GM21737 (cell line): ENCODE measurements around the gene INSRR.

Source experiments
- ATAC-seq: cut with Tn5 transposase; IDR thresholded peaks from one replicate; pipeline ENCODE4 v1.9.1; 2021; ENCODE audit warnings: mild to moderate bottlenecking, moderate library complexity; ENCODE audit not compliant: unreplicated experiment

Gene INSRR

DNA sequence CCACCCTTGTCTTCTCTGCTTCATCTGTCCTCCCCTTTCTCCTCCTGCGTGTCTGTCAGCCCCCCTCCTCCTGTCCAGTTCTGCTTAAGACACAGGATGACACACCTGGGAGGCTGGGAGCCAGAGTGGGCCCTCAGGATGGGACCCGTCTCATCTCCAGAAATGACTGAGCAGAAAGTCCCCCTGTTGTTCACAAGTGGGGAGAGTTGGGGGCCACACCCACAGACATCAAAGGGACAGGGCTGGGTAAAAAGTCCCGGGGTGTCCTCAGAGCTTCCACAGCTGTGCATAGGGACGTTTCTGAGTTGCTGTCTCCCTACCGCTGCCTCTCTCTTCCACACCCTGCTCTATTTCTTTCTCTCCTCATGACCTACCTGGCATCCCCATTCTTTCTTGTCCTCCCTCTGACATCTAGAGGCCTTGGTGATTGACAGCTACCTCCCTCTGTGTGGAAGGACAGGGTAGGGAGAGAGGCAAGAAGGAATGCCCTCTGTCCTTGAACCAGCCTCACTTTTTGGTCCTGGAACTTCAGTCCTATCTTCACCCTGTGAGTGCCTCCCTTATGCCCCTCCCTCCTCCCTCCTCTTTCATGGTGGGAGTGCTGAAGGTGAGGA lies 22.8 kb downstream of the INSRR start:
- ATAC-seq: no peak

DNA sequence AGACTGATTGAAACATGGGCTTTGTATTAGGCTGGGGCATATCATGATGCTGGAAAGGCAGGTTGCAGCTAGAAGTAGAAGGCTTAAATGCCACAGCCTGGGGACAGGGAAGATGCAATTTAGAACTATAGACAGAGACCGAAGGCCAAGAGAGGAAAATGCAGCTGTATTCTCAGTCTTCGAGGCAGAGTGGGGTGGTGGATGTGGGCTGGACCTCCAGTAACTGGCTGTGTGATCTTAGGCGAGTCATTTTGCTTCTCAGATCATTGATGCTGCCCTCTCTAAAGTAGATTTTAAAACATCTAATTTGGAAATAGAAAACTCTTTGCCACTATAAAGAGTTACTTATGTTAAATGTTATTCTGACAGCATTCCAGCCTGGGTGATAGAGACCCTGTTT lies 24.6 kb downstream of the INSRR start:
- ATAC-seq: no peak

DNA sequence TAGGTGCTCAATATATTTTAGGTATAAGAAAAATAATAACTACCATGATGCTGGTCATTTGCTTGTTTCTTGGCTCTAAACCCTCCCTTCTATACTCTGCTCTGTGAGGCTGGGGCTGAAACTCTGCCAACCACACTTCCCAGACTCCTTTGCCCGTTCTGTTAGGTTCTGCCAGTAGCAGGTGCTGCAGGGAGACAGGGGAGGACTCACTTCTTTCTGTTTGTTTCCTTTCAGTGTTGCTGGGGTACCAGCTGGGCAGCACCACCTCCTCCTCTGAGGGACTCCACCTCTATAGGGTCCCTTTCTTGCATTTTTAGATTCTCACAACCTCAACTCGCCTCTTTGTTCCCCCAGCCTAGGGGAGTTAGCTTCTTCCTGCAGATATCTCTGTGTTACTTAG lies 25.3 kb downstream of the INSRR start:
- no peak for ATAC-seq

DNA sequence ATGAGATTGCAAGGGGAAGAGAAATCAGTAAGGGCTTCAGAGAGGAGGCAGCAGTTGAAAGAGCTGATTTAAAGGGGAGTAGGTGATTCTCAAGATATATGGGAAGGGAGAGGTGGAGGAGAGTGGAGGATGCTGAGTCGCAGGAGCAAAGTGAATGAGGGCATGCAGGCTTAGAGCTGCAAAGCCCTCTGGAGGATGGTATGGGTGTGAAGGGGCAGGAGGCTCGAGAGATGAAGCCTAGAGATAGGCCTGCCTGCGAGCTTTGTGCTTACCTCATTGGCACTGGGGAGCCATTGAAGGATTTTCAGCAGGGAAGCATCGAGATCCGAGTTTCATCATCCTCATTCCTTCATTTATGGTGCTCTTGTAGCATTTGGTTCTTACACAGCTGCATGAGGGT lies 26.5 kb downstream of the INSRR start:
- no peak for ATAC-seq

DNA sequence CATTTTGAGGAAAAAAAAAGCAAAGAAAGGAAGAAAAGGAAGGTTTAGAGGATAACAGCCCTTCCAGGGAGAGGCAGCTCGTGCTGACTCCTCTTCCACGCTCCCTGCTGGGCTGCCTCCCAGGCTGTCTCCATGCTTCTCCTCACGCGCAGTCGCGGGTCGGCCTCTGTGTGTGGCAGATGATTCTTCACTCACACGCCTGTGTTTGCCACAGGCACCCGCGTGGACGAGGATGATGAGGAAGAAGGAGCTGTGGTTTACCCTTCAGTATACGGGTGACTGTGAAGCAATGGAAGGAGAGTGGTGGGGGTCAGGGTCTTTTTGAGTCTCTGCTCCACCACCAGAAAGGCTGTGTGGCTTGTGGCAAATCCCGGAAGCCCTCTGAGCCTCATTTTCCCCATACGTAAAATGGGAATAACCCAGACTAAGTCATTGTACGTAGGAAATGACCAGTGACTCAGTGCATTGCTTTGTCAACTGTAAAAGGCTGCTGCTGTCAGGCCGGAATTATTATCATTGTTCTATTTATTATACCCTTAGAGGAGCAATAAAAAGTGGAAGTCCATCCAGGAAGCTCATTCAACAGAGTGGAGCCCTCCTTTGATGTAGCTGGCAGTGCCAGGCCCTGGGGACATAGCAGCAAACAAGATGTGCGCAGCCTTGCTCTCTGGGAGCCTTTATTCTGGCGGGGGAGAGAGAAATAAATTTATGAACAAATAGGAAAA lies 30.4 kb downstream of the INSRR start:
- ATAC-seq: no peak

DNA sequence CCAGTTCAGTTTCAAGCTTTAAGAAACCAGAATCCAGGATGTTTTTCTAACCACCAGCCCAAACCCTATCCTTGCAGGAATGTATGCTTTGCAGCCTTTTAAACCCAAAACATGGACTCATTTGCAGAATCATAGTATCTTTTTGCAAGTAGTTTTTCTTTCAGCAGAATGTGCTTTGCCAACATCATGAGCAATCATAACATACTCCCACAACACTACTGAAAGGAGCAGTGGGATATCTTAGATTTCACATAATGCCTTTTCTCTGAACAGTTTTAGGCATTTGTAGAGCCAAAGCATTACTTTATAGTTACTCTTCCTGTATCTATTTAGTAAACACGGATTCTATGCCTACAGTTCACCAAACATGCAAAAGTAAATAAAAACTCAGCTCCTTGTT lies 32.3 kb downstream of the INSRR start:
- ATAC-seq: no peak

DNA sequence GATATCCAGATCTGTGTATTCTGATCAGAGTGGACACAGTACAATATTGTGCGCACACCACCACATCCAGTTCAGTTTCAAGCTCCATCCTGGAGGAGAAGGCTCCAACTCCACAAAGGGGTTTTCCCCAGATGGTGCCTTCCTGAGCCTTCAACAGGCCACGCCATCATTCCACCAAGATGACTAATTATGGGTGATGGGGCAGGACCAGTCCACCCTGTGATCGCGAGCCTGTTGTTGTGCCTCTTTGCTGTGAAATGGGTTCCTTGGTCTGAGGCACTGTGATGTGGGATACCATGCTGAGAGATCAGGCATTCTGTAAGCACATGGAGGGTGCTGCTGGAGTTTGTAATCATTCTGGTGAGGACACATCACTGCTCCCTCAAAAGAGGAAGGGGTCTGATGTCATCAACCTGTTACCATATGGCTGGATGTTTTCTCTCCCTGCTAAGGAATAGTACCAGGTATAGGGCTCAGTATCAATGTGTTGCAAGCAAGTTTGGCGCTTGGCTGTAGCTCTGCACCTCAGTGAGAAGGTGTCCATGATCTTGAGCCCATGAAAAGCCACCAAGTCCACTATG lies 35.6 kb downstream of the INSRR start:
- no peak for ATAC-seq

DNA sequence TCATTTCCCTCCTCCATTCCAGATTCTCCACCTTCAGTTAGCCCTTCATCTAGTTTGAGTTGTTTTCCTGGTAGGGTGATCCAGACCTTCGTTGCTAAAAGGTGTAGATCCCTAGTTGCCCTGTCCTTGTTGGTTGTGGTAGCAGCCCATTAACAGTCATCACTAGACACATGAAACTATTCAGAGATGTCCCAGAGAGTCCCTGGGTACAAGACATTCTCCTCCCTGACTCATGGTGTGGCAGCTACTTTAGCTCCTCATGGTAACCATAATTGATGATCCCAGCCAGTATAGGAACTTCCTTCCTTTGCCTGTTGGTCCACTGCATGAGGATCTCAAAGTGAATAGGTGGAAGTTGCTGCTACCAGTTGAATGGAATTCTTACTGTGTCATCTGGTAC lies 36.2 kb downstream of the INSRR start:
- no peak for ATAC-seq

DNA sequence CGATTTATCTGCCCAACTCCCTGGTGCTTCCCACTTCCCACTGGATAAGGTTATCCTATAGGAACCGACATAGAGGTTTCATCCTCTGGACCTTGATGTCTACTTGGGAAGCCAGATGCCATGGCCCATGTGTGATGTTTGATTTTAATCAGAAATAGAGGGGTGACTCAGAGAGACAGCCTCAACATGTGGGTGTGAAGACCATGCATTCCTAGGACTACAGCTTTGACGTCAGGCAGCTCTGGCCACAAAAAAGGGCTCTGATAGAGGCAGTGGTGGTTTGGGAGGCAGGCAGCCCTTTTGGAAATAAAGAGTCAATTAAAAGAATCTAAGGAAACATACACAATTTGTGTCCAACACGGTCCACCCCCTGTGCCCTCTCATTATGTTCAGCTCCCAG lies 37.1 kb downstream of the INSRR start:
- no peak for ATAC-seq

DNA sequence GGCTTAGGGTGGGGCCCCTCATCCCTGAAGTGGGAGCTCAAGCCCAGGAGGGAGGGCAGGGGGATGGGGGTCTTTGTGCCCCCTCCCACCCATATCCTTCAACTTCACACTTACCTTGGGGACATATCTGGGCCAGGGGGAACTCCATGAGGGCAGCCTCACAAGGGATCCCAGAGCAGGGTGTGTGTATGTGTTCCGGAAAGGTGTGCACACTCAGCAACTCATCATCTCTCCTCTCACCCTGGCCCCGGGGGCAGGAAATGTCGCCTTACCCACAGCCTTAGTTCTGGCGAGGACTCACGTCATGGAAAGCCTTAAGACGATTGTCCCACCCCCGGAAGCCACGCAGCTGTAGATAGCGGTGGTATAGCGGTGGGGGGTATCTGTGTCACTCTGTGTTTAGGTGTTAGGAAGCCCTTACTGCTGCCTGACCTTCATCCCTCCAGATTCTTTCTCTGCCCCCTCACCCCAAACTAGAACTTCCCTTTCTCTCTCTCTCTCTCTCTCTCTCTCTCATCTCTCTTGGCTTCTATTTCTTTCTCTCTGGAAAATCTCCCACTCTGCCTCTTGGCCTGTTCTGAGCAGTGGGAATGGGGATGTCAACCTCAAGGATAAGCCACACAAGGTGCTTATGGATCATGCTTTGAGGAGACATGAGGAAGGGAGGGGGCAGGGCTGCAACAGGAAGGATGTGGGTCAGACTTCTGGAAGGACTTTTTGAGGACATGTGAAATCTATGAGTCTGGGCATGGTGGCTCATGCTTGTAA lies 42.2 kb downstream of the INSRR start, which contains the start of gene SH2D2A:
Gene SH2D2A (minus strand): TSS at position 288 of the 768 bp plus-strand sequence. CDS start 140 bp downstream, at position 148.
- ATAC-seq: peak; percentile 78

DNA sequence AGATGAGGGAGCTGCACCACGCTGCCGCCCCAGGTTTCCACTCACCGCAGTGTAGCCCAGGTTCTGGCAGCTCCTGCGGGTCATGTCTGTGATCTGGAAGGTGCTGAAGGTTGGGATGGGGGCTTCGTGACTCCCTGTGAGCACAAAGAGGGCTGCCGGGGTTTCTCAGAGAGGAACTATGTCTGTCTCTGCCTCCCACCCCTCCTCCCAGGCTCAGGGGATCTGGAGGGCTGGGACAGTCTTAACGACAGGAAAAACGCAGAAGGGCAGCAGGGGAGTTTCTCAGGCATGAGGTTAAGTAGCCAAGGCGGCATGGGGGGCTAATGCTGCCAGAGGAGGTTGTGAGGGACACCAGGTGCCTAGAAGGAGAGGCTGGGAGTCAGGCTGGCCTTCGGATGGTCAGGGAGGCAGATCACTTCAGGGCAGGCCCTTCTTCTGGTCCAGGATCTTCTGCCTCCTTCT lies 42.9 kb downstream of the INSRR start:
- no peak for ATAC-seq

DNA sequence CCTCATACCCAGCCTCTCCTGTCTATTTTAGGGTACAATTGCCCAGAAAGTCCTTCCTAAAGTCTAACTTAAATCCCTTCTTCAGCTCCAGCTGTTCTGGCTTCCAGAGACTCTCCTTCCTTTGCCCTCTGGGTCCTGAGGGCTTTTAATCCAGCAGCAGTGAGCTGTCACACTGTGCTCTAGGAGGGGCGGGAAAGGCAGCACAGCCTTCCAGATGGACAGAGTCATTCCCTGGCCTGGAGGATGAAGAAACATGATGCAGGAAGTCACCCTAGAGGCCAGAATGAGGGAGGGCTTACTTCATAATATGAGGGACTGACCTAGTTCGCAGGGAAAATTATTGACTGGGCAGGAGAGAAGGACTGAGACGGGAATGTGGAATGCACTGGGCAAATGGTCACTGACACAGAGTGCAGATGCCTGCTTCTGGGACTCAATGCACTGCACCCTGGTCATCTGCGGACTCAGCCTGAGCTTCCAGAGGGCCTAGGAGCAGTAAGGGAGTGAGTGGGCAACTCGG lies 43.5 kb downstream of the INSRR start:
- no peak for ATAC-seq

DNA sequence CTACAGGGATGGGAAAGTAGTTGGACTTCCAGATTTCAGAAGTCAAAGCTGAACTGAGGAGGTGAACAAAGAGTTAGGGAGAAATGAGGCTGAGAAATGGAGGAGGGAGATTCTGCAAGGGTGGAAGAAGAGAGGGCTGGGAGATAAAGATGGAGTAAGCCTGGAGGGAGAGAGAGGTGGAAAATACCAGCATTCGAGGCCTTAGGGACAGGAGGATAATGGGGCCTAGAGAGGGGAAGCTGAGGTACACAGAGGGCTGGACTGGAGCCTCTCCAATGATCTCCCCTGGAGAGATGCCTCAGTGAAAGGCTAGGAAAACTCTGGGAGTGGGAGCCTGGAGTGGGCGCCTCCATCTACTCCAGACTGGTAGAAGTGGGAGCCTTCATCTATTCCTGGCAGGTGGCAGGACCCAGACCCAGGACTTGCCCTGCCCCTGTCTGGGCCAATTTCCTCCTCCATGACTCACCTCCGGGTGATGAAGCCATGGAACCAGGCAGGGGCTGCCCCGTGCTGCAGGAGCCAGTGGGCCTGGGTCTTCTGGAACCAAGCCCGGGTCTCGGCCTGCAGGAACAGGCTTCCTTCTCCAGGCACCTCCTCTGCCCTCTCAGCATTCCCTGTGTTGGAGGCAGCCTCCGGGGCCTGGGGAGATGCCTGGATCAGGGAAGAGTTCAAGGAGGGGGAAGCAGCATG lies 44.2 kb downstream of the INSRR start:
- ATAC-seq: no peak

DNA sequence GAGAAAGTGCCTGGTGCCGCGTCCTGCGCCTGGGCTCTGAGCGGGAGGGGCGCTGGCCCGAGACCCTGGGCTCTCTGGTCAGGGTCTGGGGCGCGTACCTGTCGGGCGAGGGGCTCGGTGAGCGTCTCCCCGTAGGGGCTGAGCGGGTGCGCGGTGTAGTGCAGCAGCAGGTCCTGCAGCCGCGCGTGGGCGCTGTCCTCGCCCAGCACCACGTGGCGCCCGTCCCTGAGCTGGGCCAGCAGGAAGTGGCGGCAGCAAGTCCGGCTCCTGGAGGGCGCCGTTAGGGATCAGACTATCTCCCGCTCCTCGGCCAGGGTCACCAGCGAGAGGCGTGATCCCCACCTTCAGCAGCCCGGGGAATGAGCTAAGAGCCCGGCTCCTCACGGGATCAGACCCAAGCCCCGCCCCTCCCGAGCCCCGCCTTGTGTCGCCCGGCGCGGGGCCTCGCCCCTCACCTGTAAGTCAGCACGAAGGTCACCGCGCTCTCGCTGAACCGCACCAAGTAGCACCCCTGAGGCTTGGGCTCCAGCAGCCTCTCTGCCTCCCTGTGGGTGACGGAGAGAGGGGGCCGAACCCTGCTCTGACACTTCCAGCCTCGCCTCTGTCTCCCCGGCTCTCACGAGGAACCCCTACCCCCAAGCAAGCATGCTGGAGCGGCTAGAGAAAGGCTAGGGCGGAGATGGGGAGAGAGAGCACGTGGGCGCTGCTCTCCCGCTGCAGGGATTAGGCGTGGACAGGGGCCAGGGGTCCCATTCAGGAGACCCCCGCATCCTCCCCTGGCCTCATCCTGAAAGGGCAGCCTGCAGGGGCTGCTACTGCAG lies 45.0 kb downstream of the INSRR start:
- ATAC-seq: no peak

DNA sequence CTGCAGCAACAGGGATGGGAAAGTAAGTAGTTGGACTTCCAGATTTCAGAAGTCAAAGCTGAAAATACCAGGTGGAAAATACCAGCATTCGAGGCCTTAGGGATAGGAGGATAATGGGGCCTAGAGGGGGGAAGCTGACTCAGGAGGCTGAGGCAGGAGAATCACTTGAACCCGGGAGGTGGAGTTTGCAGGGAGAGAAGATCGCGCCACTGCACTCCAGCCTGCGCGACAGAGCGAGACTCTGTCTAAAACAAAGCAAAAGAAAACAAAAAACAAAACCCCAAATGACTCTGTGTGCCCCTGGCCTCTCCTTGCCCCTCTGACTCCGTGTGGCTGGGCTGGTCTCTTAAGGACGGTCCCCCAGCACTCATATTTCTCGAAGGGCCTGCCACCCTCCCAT lies 45.6 kb downstream of the INSRR start:
- no peak for ATAC-seq

DNA sequence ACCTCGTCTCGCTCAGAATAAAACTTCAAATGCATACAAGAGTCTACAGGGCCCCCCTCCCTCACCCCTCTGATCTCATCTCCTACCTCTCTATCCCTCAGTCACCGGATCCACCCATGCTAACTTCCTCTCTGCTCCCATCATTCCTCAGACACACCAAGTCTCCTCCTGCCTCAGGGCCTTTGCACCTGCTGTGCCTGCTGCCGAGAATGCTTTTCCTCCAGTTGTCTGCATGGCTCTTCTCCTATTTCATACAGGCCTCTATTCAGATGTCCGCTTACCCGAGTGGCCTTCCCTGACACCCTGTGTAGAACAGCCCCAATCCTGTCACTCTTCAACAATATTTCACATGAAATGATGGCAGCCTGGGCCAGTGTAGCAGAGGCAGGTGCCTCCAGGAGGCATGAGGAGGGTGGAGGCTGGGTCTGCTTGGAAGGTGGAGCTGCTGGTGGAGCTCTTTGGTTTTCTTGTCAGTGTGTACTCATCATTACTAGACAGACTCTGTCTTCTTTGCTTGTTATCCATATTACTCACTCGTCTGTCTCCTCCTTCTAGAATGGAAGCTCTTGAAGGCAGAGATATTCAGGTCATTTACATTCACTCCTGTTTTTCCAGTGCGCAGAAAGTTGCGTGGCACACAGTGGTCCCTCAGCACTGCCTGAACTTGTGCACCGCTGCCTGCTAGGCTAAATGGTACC lies 46.5 kb downstream of the INSRR start:
- no peak for ATAC-seq

DNA sequence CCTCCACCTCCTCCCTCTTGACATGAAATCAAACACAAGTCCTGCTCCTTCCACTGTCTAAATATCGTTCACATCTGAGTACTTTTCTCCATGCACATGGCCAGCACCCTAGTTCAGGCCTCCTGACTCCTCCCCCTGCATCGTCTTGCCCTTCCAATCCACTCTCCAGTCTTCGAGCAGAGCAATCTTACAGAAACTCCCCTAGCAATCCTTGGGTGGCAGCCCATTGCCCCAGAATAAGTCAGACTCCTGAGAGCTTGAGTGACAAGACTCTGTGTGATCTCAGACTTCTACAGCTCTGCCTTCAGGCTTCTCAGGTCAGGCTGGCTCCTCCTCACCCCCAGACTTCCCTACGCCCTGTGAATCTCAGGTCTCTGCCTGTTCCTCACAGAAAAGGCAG lies 47.7 kb downstream of the INSRR start:
- ATAC-seq: no peak

DNA sequence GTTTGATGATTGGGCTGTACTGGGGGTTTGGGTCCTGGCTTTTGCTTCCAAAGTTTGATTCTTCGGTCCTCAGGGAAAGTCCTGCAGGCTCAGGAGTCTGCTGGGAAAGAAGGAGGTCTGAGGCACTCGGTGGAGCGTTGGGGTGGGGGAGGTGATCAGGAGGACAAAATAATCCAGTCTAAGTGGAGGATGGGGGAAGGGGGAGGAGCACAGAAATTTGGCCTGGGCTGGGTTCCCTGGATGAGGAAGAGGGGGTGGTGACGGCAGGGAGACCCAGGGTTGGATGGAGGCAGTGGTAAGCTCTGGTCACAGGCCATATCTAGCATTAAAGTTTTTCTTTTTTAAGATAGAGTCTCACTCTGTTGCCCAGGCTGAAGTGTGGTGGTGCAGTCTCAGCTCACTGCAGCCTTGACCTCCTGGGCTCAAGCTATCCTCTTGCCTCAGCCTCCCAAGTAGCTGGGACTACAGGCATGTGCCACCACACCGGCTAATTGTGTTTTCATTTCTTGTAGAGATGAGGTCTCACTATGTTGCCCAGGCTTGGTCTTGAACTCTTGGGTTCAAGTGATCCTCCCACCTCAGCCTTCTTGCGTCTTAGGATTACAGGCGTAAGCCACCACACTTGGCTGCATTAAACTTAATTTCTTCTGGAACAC lies 49.1 kb downstream of the INSRR start:
- no peak for ATAC-seq

DNA sequence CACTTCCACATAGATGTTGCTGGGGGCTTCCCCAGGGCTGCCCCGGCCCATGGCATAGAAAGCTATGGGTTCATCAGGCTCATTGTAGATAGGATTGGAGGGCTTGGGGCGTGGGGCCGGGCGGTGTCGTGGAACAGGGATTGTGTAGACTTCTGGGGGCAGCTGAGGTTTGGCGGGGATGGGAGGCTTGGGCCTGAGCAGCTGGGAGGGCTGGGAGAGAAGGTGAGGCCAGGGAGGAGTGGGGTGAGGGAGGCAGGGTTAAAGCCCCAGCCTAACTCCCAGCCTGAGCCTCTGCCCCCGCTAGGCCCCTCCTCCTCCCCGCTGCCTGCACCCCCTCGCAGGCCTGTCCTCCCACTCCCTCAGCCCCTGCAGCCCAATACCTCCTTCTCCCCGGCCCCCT lies 49.6 kb downstream of the INSRR start:
- ATAC-seq: no peak
